ENCODE data around the gene DBR1.

The DBR1 gene, protein sequence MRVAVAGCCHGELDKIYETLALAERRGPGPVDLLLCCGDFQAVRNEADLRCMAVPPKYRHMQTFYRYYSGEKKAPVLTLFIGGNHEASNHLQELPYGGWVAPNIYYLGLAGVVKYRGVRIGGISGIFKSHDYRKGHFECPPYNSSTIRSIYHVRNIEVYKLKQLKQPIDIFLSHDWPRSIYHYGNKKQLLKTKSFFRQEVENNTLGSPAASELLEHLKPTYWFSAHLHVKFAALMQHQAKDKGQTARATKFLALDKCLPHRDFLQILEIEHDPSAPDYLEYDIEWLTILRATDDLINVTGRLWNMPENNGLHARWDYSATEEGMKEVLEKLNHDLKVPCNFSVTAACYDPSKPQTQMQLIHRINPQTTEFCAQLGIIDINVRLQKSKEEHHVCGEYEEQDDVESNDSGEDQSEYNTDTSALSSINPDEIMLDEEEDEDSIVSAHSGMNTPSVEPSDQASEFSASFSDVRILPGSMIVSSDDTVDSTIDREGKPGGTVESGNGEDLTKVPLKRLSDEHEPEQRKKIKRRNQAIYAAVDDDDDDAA

DNA sequence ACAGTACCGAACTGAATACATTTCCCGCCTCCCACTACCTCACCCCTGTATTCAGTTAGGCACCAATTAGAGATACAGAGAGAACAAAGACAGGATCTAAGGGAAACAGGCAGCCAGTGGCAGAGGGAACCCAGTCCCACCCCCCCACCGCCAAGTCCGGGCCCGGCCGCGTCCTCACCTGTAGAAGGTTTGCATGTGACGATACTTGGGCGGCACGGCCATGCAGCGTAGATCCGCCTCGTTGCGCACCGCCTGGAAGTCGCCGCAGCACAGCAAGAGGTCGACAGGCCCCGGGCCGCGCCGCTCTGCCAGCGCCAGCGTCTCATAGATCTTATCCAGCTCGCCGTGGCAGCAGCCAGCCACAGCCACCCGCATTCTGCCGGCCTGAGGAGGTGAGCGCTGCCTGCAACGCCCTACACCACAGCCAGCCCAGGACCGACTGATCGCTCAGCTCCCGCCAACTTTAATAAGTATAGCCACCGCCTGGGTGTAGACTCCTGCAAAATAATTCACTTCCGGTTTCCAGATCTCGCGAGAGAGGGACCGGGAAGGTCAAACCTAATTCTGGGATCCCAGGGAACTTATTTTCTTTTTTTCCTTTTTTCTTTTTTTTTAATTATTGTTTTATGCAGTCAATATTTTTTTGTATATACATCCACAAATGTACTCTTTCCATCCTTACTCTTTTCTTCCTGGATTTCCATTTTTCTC is at the start of gene DBR1:
Gene DBR1 (minus strand): TSS at position 501 of the 711 bp plus-strand sequence. CDS start 126 bp downstream, at position 375.
- TF ChIP-seq, protein P1, sequence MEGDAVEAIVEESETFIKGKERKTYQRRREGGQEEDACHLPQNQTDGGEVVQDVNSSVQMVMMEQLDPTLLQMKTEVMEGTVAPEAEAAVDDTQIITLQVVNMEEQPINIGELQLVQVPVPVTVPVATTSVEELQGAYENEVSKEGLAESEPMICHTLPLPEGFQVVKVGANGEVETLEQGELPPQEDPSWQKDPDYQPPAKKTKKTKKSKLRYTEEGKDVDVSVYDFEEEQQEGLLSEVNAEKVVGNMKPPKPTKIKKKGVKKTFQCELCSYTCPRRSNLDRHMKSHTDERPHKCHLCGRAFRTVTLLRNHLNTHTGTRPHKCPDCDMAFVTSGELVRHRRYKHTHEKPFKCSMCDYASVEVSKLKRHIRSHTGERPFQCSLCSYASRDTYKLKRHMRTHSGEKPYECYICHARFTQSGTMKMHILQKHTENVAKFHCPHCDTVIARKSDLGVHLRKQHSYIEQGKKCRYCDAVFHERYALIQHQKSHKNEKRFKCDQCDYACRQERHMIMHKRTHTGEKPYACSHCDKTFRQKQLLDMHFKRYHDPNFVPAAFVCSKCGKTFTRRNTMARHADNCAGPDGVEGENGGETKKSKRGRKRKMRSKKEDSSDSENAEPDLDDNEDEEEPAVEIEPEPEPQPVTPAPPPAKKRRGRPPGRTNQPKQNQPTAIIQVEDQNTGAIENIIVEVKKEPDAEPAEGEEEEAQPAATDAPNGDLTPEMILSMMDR (IDR thresholded peaks at IDR 0.05; ENCODE audit: low read depth, low read length, missing control alignments), result no peak
- peak within 1 kb of the TSS; percentile 90 for H3K4me3 ChIP-seq (replicated peaks; ENCODE audit: low read depth, low read length)
- no peak for DNase-seq (ENCODE audit: extremely low read depth, low read depth)

DNA sequence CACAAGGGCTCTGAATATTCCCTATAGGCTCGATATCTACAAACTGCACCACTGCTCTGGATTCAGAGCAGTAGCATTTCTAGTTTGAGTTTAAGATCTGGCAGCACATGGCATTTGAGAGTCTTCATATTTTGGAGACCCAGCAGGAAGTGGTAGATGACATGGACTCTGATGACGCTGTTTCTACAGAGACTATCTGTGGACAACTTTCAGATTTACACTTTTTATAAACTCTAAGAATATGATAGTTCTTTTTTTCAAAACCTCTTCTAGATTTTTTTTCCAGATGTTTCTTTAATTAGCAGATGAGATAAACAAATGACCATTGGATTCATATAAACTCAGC is 48.2 kb upstream of the DBR1 start:
- TF ChIP-seq, protein P1 (IDR thresholded peaks at IDR 0.05; ENCODE audit: low read depth, low read length, missing control alignments), result no peak
- no peak for DNase-seq (ENCODE audit: extremely low read depth, low read depth)

DNA sequence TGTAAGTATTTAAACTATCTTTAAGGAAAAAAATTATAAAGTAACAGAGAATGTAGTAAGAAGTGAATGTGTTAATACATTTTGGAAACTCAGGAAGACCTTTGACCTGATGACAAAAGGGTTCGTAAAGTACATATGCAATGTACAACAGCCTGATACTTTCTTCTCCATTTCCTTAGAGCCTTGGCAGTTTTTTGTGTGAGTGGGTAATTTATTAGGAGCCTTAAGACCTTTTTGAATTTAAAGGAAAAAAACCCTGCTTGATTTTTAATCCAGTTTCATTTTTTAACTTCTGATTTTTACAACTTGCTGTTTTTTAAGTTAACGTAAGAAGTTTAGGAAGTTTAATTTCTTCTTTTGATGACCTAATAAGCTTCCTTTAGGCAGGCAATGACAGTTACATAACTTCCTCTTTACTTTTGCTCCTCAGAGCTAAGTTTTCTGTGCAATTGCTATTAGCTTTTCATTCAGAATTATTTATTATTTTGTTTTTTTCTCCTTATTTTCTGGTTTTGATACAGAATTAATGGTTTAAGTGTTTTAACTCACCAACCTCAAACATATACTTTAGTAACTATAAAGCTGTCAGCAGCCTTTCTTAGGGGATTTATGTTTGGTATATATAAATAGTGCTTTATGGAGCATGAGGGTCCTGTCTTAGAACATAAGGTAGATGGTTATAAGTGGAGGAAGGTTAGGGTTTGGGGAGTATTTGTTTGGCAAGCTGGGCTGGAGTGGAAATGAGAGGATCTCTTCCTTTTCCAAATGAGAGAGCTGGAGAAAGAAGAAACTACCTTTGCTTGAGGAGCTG is 47.6 kb upstream of the DBR1 start:
- no peak overlapping the region for H3K4me3 ChIP-seq (replicated peaks; ENCODE audit: low read depth, low read length)
- DNase-seq (ENCODE audit: extremely low read depth, low read depth), result no peak
- TF ChIP-seq, protein P1 (IDR thresholded peaks at IDR 0.05; ENCODE audit: low read depth, low read length, missing control alignments), result no peak

More for the DNA sequence above, 48.2 kb upstream of the DBR1 start:
- H3K4me3 ChIP-seq (replicated peaks; ENCODE audit: low read depth, low read length), result no peak overlapping the region

DNA sequence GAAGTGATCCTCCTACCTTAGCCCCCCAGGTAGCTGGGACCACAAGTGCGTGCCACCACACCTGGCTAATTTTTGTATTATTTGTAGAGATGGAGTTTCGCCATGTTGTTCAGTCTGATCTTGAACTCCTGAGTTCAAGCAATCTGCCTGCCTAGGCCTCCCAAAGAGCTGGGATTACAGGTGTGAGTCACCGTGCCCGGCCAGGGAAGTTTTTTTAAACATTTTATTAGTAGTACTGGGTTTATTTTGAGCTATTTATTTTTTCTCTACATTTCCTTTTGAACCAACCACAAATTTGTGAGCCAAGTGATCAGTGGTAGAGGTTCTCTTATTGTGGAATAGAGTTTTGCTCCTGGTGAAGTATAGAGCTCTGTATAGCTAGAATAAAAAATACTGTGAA is 46.1 kb upstream of the DBR1 start:
- DNase-seq (ENCODE audit: extremely low read depth, low read depth), result no peak
- TF ChIP-seq, protein P1 (IDR thresholded peaks at IDR 0.05; ENCODE audit: low read depth, low read length, missing control alignments), result no peak
- no peak overlapping the region for H3K4me3 ChIP-seq (replicated peaks; ENCODE audit: low read depth, low read length)

DNA sequence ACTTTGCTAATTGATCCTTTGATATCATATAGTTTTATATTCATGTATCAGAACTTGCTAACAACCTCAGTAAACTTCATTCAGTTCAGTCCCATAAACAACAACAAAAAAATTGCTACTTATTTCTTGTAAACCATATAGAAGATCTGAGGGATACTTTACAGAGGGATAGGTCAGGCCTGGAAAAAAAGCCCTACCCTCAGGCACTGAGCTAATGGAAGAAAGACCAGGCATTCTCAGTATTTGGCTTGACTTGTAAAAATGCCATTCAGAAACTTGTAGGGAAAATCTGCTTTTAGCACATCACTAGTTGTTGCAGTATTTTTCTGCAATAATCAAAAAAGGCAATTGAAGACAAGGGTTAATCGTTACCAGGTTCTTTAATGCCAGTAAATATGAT is 45.5 kb upstream of the DBR1 start:
- TF ChIP-seq, protein P1 (IDR thresholded peaks at IDR 0.05; ENCODE audit: low read depth, low read length, missing control alignments), result no peak
- no peak for DNase-seq (ENCODE audit: extremely low read depth, low read depth)

DNA sequence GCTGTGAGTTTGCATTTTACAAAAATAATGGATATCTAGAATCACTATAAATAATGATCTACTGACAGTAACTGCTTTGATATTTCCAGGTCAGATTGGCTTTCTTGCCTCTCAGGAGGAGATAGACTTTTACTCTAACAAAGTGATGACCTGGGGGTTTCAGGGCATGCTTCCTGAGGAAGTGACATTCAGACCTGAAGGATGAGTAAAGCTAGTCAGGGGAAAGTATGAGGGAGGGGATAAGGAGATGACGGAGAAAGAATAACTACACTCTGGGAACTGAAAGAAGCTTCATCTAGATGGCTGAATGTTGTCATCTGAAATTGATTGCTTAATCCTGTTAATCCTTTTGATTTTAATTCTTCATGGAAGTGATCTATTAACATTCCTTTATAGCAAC is 44.5 kb upstream of the DBR1 start:
- H3K4me3 ChIP-seq (replicated peaks; ENCODE audit: low read depth, low read length), result no peak overlapping the region
- no peak for DNase-seq (ENCODE audit: extremely low read depth, low read depth)
- TF ChIP-seq, protein P1 (IDR thresholded peaks at IDR 0.05; ENCODE audit: low read depth, low read length, missing control alignments), result no peak

More for the DNA sequence above, 45.5 kb upstream of the DBR1 start:
- H3K4me3 ChIP-seq (replicated peaks; ENCODE audit: low read depth, low read length), result no peak overlapping the region

Data from HFF-Myc (cell line).